ENCODE measurements around the gene MKS1.

MKS1 gene

DNA sequence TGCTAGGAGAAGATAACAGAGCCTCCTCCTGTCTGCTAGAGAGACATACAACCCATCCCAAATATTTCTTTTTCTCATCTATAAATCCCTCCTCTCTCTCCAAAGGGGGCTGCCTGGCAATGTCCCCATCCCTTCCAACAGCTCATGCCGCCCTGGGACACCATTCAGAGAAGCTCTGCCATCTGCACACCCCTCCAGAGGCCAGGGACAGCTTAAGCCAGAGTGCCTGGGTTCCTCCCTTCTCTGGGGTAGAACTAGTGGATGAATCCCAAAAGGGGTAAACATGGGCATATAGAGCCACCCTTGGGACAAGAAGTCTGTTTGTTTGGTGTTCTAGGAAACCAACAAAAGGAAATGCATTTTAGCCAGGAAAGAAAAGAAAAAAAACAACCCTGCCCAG, 16.8 kb upstream of the MKS1 start:
- Histone ChIP-seq H3K4me3 (ENCODE audit: low read depth, low read length) (no peak overlapping the region), H3K36me3 (ENCODE audit: control insufficient read depth in 2 of 2, insufficient read depth in 1 of 2, low read length in 2 of 2) (no peaks in the 10 kb centered on the region), H3K4me1 (ENCODE audit: control insufficient read depth, insufficient read depth, low read length) (no peaks in the 10 kb centered on the region; the same call in 1 of the 2 replicates), H3K27ac (ENCODE audit: extremely low read depth, low read depth, low read length) (no peak overlapping the region), H3K9me3 (ENCODE audit: control insufficient read depth, insufficient read depth, low read depth, low read length) (no peaks in the 10 kb centered on the region)
- TF ChIP-seq ZNF416 (tag by site-specific recombination; IDR thresholded peaks at IDR 0.05) (no peak), ZNF560 (tag by site-specific recombination; IDR thresholded peaks at IDR 0.05; ENCODE audit: borderline replicate concordance) (no peak), MEIS1 (CRISPR knock-in tag; IDR thresholded peaks at IDR 0.05; ENCODE audit: borderline replicate concordance) (no peak), MZF1 (tag by site-specific recombination; IDR thresholded peaks at IDR 0.05; ENCODE audit: borderline replicate concordance) (no peak), ZNF624 (tag by site-specific recombination; IDR thresholded peaks at IDR 0.05) (no peak), HOXA7 (CRISPR knock-in tag; IDR thresholded peaks at IDR 0.05; ENCODE audit: borderline replicate concordance) (no peak), ZNF138 (tag by site-specific recombination; IDR thresholded peaks at IDR 0.05; ENCODE audit: borderline replicate concordance) (no peak), ZNF24 (tag by site-specific recombination; IDR thresholded peaks at IDR 0.05) (no peak), MYNN (tag by site-specific recombination; IDR thresholded peaks at IDR 0.05; ENCODE audit: borderline replicate concordance) (no peak), RBAK (tag by site-specific recombination; IDR thresholded peaks at IDR 0.05) (no peak)
- TF ChIP-seq, protein P1, sequence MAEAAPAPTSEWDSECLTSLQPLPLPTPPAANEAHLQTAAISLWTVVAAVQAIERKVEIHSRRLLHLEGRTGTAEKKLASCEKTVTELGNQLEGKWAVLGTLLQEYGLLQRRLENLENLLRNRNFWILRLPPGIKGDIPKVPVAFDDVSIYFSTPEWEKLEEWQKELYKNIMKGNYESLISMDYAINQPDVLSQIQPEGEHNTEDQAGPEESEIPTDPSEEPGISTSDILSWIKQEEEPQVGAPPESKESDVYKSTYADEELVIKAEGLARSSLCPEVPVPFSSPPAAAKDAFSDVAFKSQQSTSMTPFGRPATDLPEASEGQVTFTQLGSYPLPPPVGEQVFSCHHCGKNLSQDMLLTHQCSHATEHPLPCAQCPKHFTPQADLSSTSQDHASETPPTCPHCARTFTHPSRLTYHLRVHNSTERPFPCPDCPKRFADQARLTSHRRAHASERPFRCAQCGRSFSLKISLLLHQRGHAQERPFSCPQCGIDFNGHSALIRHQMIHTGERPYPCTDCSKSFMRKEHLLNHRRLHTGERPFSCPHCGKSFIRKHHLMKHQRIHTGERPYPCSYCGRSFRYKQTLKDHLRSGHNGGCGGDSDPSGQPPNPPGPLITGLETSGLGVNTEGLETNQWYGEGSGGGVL (tag by site-specific recombination; IDR thresholded peaks at IDR 0.05) = no peak
- ChIA-PET CTCF (interaction anchor here (0.7 to 4.4 kb wide), 4 partner anchors 13 to 534 kb away, joined by 3 to 32 read pairs (median 4); no protein-coding TSS in a partner anchor), POLR2A (no interaction called here)

DNA sequence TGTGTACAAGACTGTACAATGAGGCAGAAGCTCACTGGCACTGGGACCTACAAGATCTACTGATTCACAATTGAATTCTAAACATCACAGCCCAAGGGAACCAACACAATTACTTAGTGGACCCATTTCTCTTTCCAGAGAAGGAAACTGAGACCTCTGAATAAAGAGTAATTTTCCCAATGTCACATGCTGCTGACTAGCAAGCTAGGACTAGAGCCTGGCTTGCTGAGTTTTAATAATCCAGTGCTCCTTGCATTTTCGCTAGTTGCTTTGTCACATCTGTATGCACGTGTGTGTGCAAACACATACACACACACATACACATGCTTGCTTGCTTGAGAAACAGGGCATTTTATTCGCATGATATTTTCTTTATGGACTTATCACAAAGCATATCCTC, 15.5 kb upstream of the MKS1 start:
- ChIA-PET POLR2A (no interaction called here), CTCF (interaction anchor here (4.4 kb wide), 1 partner anchor 14 kb away, joined by 32 read pairs; no protein-coding TSS in a partner anchor)
- H3K27ac ChIP-seq (ENCODE audit: extremely low read depth, low read depth, low read length) = no peak overlapping the region
- H3K36me3 ChIP-seq (ENCODE audit: control insufficient read depth in 2 of 2, insufficient read depth in 1 of 2, low read length in 2 of 2) = no peaks in the 10 kb centered on the region
- no peaks in the 10 kb centered on the region; the same call in 1 of the 2 replicates for H3K4me1 ChIP-seq (ENCODE audit: control insufficient read depth, insufficient read depth, low read length)
- no peak overlapping the region for H3K4me3 ChIP-seq (ENCODE audit: low read depth, low read length)
- H3K9me3 ChIP-seq (ENCODE audit: control insufficient read depth, insufficient read depth, low read depth, low read length) = no peaks in the 10 kb centered on the region
- TF ChIP-seq ZNF37A (tag by site-specific recombination; IDR thresholded peaks at IDR 0.05) (no peak), HOXC10 (CRISPR knock-in tag; IDR thresholded peaks at IDR 0.05) (no peak), ZNF701 (tag by site-specific recombination; IDR thresholded peaks at IDR 0.05) (no peak)

DNA sequence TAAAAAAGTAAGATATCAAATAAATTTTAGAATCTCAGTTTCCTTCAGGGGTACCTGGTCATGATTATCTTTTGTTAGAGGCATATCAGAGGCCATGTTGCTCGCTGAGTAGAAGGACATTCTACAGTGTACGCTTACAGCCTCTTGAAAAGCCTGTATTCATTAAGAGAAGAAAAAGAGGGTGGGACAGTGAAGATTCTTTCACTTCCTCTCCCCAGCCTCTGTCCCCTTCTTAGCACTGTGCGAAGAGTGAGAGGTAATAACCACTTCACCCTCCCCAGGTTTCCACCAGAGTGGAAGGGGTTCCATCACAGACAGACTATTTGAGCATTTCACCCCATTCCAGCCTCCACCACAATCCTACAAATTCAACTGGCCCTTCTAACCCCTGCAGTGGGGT, 14.5 kb upstream of the MKS1 start:
- Histone ChIP-seq H3K4me1 (ENCODE audit: control insufficient read depth, insufficient read depth, low read length) (no peaks in the 10 kb centered on the region; the same call in 1 of the 2 replicates), H3K36me3 (ENCODE audit: control insufficient read depth in 2 of 2, insufficient read depth in 1 of 2, low read length in 2 of 2) (no peaks in the 10 kb centered on the region), H3K4me3 (ENCODE audit: low read depth, low read length) (no peak overlapping the region), H3K9me3 (ENCODE audit: control insufficient read depth, insufficient read depth, low read depth, low read length) (no peaks in the 10 kb centered on the region), H3K27ac (ENCODE audit: extremely low read depth, low read depth, low read length) (no peak overlapping the region)
- ChIA-PET POLR2A (no interaction called here), CTCF (interaction anchor here (1.9 kb wide), 1 partner anchor 16 kb away, joined by 6 read pairs; no protein-coding TSS in a partner anchor)
- TF ChIP-seq ZNF433 (tag by site-specific recombination; IDR thresholded peaks at IDR 0.05; ENCODE audit: low read depth) = no peak
- no peak for TF ChIP-seq ZNF558 (tag by site-specific recombination; IDR thresholded peaks at IDR 0.05)
- TF ChIP-seq ZNF174 (tag by site-specific recombination; IDR thresholded peaks at IDR 0.05) = no peak
- no peak for TF ChIP-seq ZNF629 (tag by site-specific recombination; IDR thresholded peaks at IDR 0.05)
- TF ChIP-seq ZNF548 (tag by site-specific recombination; IDR thresholded peaks at IDR 0.05) = no peak
- TF ChIP-seq, protein P2, sequence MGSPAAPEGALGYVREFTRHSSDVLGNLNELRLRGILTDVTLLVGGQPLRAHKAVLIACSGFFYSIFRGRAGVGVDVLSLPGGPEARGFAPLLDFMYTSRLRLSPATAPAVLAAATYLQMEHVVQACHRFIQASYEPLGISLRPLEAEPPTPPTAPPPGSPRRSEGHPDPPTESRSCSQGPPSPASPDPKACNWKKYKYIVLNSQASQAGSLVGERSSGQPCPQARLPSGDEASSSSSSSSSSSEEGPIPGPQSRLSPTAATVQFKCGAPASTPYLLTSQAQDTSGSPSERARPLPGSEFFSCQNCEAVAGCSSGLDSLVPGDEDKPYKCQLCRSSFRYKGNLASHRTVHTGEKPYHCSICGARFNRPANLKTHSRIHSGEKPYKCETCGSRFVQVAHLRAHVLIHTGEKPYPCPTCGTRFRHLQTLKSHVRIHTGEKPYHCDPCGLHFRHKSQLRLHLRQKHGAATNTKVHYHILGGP (tag by site-specific recombination; IDR thresholded peaks at IDR 0.05) = no peak

Data from HEK293 (cell line).